GM23338 (cell line): Measurements from ENCODE around the gene IGF2. TPM values are rescaled to one million over a fixed set of nuclear protein-coding genes. Genes with fewer than 3 reads are reported as not detected.

Experiments
- ATAC-seq: fragments of 200-7000 bp; cut with Tn5 transposase; 3 replicates; pipeline ENCODE4 v1.9.1; 2020
- DNase-seq: peaks from one replicate; pipeline ENCODE4 v3.0.0-alpha.2; 2015; ENCODE audit warnings: low spot score
- H2AFZ ChIP-seq: fragments of 200-600 bp; sonication (generic); 2 replicates; pipeline ENCODE4 v1.8.0; 2016; ENCODE audit warnings: antibody characterized with exemption, mild to moderate bottlenecking, moderate library complexity
- H3F3A ChIP-seq: fragments of 200-600 bp; sonication (generic); replicated peaks from 2 replicates; pipeline ENCODE4 v1.8.0; 2017; ENCODE audit warnings: antibody characterized with exemption, mixed run types, low read depth
- H3K27ac ChIP-seq: fragments of 200-600 bp; sonication (generic); 2 replicates; pipeline ENCODE4 v1.6.1; 2016; ENCODE audit warnings: low read depth
- H3K27me3 ChIP-seq: fragments of 200-600 bp; sonication (generic); 2 replicates; pipeline ENCODE4 v1.8.0; 2016; ENCODE audit warnings: mild to moderate bottlenecking, mixed run types, moderate library complexity; ENCODE audit not compliant: insufficient read depth
- H3K36me3 ChIP-seq: fragments of 200-600 bp; sonication (generic); 2 replicates; pipeline ENCODE4 v1.8.0; 2016; ENCODE audit warnings: mild to moderate bottlenecking; ENCODE audit not compliant: insufficient read depth
- H3K4me1 ChIP-seq: fragments of 200-600 bp; sonication (generic); 2 replicates; pipeline ENCODE4 v1.8.0; 2016; ENCODE audit warnings: mild to moderate bottlenecking, moderate library complexity; ENCODE audit not compliant: insufficient read depth
- H3K4me2 ChIP-seq: fragments of 200-600 bp; sonication (generic); 2 replicates; pipeline ENCODE4 v1.7.1; 2017; ENCODE audit warnings: mixed run types
- H3K4me3 ChIP-seq: fragments of 200-600 bp; sonication (generic); 2 replicates; pipeline ENCODE4 v1.6.1; 2016; ENCODE audit warnings: mixed run types
- H3K79me2 ChIP-seq: fragments of 200-600 bp; sonication (generic); replicated peaks from 2 replicates; pipeline ENCODE4 v1.8.0; 2017; ENCODE audit warnings: mild to moderate bottlenecking; ENCODE audit not compliant: insufficient read depth
- H3K9me2 ChIP-seq: fragments of 200-600 bp; sonication (generic); 2 replicates; pipeline ENCODE4 v1.8.0; 2017; ENCODE audit not compliant: insufficient read depth
- H4K20me1 ChIP-seq: fragments of 200-600 bp; sonication (generic); replicated peaks from 2 replicates; pipeline ENCODE4 v1.8.0; 2017; ENCODE audit warnings: mild to moderate bottlenecking; ENCODE audit not compliant: insufficient read depth
- H3K27ac Mint-ChIP-seq: 2 replicates; pipeline ENCODE4 v1.8.0; 2020; ENCODE audit warnings: inconsistent platforms, mild to moderate bottlenecking, moderate library complexity, mixed read lengths
- H3K27me3 Mint-ChIP-seq: 3 replicates; pipeline ENCODE4 v1.8.0; 2022; ENCODE audit warnings: low read depth, mild to moderate bottlenecking, moderate library complexity, mixed read lengths, inconsistent platforms; ENCODE audit not compliant: insufficient read depth, poor library complexity
- H3K36me3 Mint-ChIP-seq: 3 replicates; pipeline ENCODE4 v1.8.0; 2021; ENCODE audit warnings: low read depth, mild to moderate bottlenecking, inconsistent platforms, moderate library complexity, mixed read lengths
- H3K4me1 Mint-ChIP-seq: 3 replicates; pipeline ENCODE4 v1.8.0; 2020; ENCODE audit warnings: mild to moderate bottlenecking, inconsistent platforms, mixed read lengths
- H3K4me3 Mint-ChIP-seq: 3 replicates; pipeline ENCODE4 v1.8.0; 2021; ENCODE audit warnings: moderate library complexity, mild to moderate bottlenecking, inconsistent platforms, mixed read lengths
- H3K9me3 Mint-ChIP-seq: 3 replicates; pipeline ENCODE4 v1.8.0; 2020; ENCODE audit warnings: moderate library complexity, mild to moderate bottlenecking, inconsistent platforms, mixed read lengths
- CREB1 ChIP-seq: fragments of 250-450 bp; sonication (Bioruptor Pico); IDR thresholded peaks from 2 replicates; pipeline ENCODE4 v1.5.0; 2020; ENCODE audit warnings: low read depth, mild to moderate bottlenecking, moderate library complexity
- EZH2 ChIP-seq: fragments of 200-600 bp; sonication (generic); IDR thresholded peaks from one replicate; pipeline ENCODE4 v1.8.0; 2017; ENCODE audit warnings: antibody characterized with exemption, mild to moderate bottlenecking, low read depth; ENCODE audit not compliant: unreplicated experiment
- JUNB ChIP-seq: IDR thresholded peaks from one replicate; pipeline ENCODE4 v1.6.1; 2016; ENCODE audit warnings: antibody characterized with exemption; ENCODE audit not compliant: unreplicated experiment
- NANOG ChIP-seq: IDR thresholded peaks from 2 replicates; pipeline ENCODE4 v1.6.1; 2016; ENCODE audit warnings: antibody characterized with exemption, borderline replicate concordance
- POLR2AphosphoS5 ChIP-seq: IDR thresholded peaks from 2 replicates; pipeline ENCODE4 v1.6.1; 2016; ENCODE audit warnings: antibody characterized with exemption, low read depth
- STAT1 ChIP-seq: IDR thresholded peaks from one replicate; pipeline ENCODE4 v1.6.1; 2016; ENCODE audit warnings: antibody characterized with exemption; ENCODE audit not compliant: unreplicated experiment
- ZNF114 ChIP-seq: fragments of 250-450 bp; sonication (Bioruptor Pico); IDR thresholded peaks from 2 replicates; pipeline ENCODE4 v1.5.0; 2020; ENCODE audit warnings: mild to moderate bottlenecking, moderate library complexity
- ZNF331 ChIP-seq: fragments of 250-450 bp; sonication (Bioruptor Pico); IDR thresholded peaks from 2 replicates; pipeline ENCODE4 v1.5.0; 2020; ENCODE audit warnings: low read depth, mild to moderate bottlenecking, moderate library complexity
- polyA plus RNA-seq: library from polyadenylated mRNA; unstranded; fragments of >200 nt; fragmentation: Nextera tagmentation; extraction: Ambion mirVana; gene quantifications from 2 replicates; pipeline ENCODE4 v1.2.1, GENCODE V29; 2016
- total RNA-seq: library from RNA; depleted of rRNA; stranded (reverse); fragments of >200 nt; shearing (Covaris generic); gene quantifications from 2 replicates; pipeline ENCODE4 v1.2.3, GENCODE V29; 2014
- TF ChIP-seq, protein P1 (sequence below), 2 experiments: fragments of 200-600 bp in 1 of 2; sonication (generic) in 1 of 2; conservative IDR thresholded peaks; 2 replicates each; pipeline versions ENCODE4 v1.5.1 to v1.6.1; 2016 to 2017; ENCODE audit warnings: antibody characterized with exemption in 2 of 2, low read depth in 2 of 2, mild to moderate bottlenecking in 2 of 2, moderate library complexity in 1 of 2
- TF ChIP-seq, protein P2 (sequence below): IDR thresholded peaks from 2 replicates; pipeline ENCODE4 v1.6.1; 2016; ENCODE audit warnings: antibody characterized with exemption
- TF ChIP-seq, protein P3 (sequence below): fragments of 250-450 bp; sonication (Bioruptor Pico); IDR thresholded peaks from 2 replicates; pipeline ENCODE4 v1.5.0; 2020; ENCODE audit warnings: mild to moderate bottlenecking, moderate library complexity

Gene IGF2
- total and polyA plus RNA-seq, 2 experiments from 2014 or later, result 1.4 to 4.0 TPM

DNA sequence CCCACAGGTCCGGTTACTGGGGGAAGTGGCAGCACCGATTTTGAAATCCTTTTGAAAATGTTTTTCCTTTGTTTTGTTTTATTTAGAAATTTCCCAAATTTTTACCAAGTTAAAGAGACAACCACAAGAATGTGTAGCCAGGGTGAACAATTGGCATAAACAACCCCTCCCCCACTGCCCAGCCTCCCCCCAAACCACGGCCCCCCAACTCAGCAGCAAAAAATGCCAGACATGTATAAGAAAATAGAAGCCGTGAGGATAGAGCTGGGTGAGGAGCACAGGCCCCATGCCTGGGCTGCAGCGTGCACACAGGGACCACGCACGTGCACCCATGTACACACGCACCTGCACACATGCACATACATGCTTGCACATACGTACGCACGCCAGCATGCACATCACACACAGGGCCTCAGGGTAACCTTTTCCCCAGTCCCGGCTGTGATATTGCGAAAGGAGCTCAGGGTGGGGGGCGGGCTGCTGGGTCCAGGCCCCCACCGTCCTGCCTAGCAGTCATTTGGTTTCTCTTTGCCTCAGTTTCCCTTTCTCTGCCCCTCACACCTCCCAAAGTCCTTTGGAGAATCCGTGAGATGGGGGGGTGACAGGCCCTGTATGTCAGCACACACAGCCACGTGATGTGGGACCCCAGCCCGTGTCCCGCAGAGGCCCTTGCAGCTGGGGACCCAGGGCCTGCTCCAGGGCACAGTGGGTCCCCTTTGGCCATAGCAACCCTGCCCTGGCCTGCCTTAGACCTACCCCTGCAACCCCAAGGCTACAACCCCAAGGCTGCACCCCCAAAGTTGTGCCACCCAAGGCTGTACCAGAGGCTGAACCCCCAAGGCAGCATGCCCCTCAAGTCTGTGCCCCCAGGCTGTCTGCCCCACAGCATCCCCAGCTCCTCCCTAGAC lies 42.9 kb downstream of the IGF2 start (continued):
- TF ChIP-seq, protein P1, sequence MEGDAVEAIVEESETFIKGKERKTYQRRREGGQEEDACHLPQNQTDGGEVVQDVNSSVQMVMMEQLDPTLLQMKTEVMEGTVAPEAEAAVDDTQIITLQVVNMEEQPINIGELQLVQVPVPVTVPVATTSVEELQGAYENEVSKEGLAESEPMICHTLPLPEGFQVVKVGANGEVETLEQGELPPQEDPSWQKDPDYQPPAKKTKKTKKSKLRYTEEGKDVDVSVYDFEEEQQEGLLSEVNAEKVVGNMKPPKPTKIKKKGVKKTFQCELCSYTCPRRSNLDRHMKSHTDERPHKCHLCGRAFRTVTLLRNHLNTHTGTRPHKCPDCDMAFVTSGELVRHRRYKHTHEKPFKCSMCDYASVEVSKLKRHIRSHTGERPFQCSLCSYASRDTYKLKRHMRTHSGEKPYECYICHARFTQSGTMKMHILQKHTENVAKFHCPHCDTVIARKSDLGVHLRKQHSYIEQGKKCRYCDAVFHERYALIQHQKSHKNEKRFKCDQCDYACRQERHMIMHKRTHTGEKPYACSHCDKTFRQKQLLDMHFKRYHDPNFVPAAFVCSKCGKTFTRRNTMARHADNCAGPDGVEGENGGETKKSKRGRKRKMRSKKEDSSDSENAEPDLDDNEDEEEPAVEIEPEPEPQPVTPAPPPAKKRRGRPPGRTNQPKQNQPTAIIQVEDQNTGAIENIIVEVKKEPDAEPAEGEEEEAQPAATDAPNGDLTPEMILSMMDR (conservative IDR thresholded peaks at IDR 0.05; ENCODE audit: low read depth in 2 of 2), result no peak
- TF ChIP-seq, protein P2, sequence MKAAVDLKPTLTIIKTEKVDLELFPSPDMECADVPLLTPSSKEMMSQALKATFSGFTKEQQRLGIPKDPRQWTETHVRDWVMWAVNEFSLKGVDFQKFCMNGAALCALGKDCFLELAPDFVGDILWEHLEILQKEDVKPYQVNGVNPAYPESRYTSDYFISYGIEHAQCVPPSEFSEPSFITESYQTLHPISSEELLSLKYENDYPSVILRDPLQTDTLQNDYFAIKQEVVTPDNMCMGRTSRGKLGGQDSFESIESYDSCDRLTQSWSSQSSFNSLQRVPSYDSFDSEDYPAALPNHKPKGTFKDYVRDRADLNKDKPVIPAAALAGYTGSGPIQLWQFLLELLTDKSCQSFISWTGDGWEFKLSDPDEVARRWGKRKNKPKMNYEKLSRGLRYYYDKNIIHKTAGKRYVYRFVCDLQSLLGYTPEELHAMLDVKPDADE, result no peak
- TF ChIP-seq ZNF114 (CRISPR knock-in tag) (no peak), ZNF331 (CRISPR knock-in tag) (no peak), JUNB (no peak), POLR2AphosphoS5 (no peak)

DNA sequence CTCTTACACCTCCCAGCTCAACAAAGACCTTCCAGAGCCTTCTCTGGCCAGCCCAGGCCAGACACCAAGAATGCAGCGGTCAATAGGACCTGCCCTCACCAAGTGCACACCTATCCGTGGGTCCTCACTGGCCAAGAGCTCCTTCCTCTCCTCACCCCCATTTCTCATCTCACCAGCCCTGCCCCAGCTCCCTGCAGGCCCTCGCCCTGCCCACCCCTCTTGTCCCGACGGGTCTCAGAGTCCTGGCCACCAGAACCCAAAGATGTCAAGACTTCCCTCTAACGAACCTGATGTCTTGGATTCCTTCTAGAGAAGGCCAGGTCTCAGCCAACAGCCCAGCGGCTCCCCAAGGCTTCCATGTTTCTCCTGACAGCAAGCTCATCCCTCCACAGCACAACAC lies 43.6 kb downstream of the IGF2 start:
- no peak overlapping the region for H3K4me2 ChIP-seq
- no peak overlapping the region for H3K4me3 ChIP-seq
- no peaks in the 10 kb centered on the region for H3K36me3 Mint-ChIP-seq
- H3K4me3 Mint-ChIP-seq, result no peak overlapping the region
- H3F3A ChIP-seq, result 0 out of 2 replicates have a peak, but pooled peaks cover 2% of the 10 kb centered on the region
- no peak for DNase-seq
- no peaks in the 10 kb centered on the region for H3K27me3 ChIP-seq
- peaks cover 17% of the 10 kb centered on the region for H3K27me3 Mint-ChIP-seq
- no peaks in the 10 kb centered on the region for H3K36me3 ChIP-seq
- H3K27ac Mint-ChIP-seq, result no peak overlapping the region
- TF ChIP-seq, protein P1 (conservative IDR thresholded peaks at IDR 0.05; ENCODE audit: low read depth in 2 of 2), result no peak
- TF ChIP-seq STAT1 (no peak), ZNF331 (CRISPR knock-in tag) (no peak), CREB1 (CRISPR knock-in tag) (no peak), NANOG (no peak), POLR2AphosphoS5 (no peak), EZH2 (no peak), ZNF114 (CRISPR knock-in tag) (no peak)
- TF ChIP-seq, protein P3, sequence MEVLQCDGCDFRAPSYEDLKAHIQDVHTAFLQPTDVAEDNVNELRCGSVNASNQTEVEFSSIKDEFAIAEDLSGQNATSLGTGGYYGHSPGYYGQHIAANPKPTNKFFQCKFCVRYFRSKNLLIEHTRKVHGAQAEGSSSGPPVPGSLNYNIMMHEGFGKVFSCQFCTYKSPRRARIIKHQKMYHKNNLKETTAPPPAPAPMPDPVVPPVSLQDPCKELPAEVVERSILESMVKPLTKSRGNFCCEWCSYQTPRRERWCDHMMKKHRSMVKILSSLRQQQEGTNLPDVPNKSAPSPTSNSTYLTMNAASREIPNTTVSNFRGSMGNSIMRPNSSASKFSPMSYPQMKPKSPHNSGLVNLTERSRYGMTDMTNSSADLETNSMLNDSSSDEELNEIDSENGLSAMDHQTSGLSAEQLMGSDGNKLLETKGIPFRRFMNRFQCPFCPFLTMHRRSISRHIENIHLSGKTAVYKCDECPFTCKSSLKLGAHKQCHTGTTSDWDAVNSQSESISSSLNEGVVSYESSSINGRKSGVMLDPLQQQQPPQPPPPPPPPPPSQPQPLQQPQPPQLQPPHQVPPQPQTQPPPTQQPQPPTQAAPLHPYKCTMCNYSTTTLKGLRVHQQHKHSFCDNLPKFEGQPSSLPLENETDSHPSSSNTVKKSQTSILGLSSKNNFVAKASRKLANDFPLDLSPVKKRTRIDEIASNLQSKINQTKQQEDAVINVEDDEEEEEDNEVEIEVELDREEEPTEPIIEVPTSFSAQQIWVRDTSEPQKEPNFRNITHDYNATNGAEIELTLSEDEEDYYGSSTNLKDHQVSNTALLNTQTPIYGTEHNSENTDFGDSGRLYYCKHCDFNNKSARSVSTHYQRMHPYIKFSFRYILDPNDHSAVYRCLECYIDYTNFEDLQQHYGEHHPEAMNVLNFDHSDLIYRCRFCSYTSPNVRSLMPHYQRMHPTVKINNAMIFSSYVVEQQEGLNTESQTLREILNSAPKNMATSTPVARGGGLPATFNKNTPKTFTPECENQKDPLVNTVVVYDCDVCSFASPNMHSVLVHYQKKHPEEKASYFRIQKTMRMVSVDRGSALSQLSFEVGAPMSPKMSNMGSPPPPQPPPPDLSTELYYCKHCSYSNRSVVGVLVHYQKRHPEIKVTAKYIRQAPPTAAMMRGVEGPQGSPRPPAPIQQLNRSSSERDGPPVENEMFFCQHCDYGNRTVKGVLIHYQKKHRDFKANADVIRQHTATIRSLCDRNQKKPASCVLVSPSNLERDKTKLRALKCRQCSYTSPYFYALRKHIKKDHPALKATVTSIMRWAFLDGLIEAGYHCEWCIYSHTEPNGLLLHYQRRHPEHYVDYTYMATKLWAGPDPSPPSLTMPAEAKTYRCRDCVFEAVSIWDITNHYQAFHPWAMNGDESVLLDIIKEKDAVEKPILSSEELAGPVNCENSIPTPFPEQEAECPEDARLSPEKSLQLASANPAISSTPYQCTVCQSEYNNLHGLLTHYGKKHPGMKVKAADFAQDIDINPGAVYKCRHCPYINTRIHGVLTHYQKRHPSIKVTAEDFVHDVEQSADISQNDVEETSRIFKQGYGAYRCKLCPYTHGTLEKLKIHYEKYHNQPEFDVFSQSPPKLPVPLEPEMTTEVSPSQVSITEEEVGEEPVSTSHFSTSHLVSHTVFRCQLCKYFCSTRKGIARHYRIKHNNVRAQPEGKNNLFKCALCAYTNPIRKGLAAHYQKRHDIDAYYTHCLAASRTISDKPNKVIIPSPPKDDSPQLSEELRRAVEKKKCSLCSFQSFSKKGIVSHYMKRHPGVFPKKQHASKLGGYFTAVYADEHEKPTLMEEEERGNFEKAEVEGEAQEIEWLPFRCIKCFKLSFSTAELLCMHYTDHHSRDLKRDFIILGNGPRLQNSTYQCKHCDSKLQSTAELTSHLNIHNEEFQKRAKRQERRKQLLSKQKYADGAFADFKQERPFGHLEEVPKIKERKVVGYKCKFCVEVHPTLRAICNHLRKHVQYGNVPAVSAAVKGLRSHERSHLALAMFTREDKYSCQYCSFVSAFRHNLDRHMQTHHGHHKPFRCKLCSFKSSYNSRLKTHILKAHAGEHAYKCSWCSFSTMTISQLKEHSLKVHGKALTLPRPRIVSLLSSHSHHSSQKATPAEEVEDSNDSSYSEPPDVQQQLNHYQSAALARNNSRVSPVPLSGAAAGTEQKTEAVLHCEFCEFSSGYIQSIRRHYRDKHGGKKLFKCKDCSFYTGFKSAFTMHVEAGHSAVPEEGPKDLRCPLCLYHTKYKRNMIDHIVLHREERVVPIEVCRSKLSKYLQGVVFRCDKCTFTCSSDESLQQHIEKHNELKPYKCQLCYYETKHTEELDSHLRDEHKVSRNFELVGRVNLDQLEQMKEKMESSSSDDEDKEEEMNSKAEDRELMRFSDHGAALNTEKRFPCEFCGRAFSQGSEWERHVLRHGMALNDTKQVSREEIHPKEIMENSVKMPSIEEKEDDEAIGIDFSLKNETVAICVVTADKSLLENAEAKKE (CRISPR knock-in tag), result no peak
- no peaks in the 10 kb centered on the region for H3K79me2 ChIP-seq
- H3K9me2 ChIP-seq, result no peaks in the 10 kb centered on the region
- H3K27ac ChIP-seq, result no peak overlapping the region
- no peak for ATAC-seq
- peaks cover 20% of the 10 kb centered on the region for H3K4me1 Mint-ChIP-seq
- no peaks in the 10 kb centered on the region; the same call in 1 of the 3 replicates for H3K9me3 Mint-ChIP-seq
- peaks cover 12% of the 10 kb centered on the region; the same call in 1 of the 2 replicates for H3K4me1 ChIP-seq
- H2AFZ ChIP-seq, result no peak overlapping the region
- no peaks in the 10 kb centered on the region for H4K20me1 ChIP-seq
